Activated CD4-positive, alpha-beta T cell treated with anti-CD3 and anti-CD28 coated beads, Interleukin-10, Interleukin-2, amounts not matched to agents 100 ng/mL and 50 ng/mL, durations not matched to agents 16 hours and 8 hours (primary cell): ENCODE data around the gene ANKRD24.
"Not testable (repeated sequence)": the region's sequence is repeated elsewhere in the genome, so short reads cannot be mapped to it uniquely, and the experiment has no call there.

Experiments used
- DNase-seq: peaks from one replicate; pipeline ENCODE4 v3.0.0-alpha.2; 2020

The ANKRD24 gene

GRCh38 chr19:4182084-4182810 is at the start of gene ANKRD24, which contains the start of gene SIRT6:
ANKRD24 (plus strand) TSS chr19:4182689; CDS start chr19:4186426, 3,737 bp downstream.
SIRT6 (minus strand) TSS chr19:4182563; CDS start chr19:4182539, 24 bp downstream.
- peak; percentile 98 for DNase-seq

GRCh38 chr19:4134351-4134750 is 48.1 kb upstream of the ANKRD24 start:
- DNase-seq = no peak

GRCh38 chr19:4135386-4135785 is 47.1 kb upstream of the ANKRD24 start:
- not testable (repeated sequence) for DNase-seq

- DNase-seq = no peak
These were observed 45.8 kb upstream of the ANKRD24 start for GRCh38 chr19:4136680-4137088.

GRCh38 chr19:4138445-4138844 is 44.0 kb upstream of the ANKRD24 start:
- no peak for DNase-seq

DNA sequence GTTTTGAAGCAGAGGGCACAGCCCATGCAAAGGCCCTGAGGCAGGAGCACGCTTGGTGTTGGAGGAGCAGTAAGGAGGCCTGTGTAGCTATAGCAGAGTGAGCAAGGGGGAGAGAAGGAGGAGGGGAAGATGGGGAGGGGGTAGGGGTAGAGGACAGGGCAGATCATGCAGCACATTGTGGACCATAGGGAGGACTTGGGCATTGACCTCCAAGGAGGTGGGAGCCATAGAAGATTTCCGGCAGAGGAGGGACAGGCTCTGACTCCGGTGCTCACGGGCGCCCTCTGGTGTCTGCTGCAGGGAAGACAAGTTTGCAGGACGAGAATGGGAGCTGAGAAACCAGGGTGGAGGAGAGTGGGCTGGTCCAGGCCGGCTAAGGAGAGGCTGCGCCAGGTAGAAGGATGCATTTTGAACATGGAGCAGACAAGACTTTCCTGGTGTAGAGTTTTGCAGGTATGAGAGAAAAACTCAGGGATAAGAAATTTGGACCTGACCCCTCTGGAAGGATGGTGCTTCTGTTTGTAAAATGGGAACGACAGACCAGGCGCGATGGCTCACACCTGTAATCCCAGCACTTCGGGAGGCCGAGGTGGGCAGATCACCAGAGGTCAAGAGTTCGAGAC is 42.8 kb upstream of the ANKRD24 start:
- DNase-seq = peak; percentile 90

DNA sequence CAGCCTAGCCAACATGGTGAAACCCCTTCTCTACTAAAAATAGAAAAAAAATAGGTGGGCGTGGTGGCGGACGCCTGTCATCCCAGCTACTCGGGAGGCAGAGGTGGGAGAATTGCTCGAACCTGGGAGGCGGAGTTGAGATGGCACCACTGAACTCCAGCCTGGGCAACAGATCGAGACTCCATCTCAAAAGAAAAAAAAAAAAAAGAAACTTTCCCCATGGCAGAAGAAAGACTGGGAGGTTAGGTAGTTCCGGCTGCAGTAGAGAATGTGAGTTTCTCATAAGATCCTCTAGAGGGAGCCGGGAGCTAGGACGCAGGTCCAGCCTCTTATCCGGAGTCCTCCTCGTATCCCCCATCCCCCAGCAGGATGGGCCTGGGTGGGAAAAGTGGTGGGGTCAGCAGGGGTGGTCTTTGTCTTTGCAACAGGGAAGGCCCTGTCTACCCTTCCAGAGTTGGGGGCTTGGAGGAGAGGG is 42.2 kb upstream of the ANKRD24 start:
- peak; percentile 52 for DNase-seq

DNA sequence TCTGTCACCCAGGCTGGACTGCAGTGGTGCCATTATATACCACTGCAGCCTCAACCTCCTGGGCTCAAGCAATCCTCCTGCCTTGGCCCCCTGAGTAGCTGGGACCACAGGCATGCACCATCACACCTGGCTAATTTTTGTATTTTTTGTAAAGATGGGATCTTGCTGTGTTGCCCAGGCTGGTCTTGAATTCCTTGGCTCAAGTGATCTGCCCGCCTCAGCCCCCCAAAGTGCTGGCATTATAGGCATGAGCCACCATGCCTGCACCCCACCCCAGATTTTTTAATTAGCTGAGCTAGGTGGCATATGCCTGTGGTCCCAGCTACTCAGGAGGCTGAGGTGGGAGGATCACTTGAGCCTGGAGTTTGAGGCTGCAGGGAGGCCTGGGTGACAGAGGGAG is 39.6 kb upstream of the ANKRD24 start:
- not testable (repeated sequence) for DNase-seq

DNA sequence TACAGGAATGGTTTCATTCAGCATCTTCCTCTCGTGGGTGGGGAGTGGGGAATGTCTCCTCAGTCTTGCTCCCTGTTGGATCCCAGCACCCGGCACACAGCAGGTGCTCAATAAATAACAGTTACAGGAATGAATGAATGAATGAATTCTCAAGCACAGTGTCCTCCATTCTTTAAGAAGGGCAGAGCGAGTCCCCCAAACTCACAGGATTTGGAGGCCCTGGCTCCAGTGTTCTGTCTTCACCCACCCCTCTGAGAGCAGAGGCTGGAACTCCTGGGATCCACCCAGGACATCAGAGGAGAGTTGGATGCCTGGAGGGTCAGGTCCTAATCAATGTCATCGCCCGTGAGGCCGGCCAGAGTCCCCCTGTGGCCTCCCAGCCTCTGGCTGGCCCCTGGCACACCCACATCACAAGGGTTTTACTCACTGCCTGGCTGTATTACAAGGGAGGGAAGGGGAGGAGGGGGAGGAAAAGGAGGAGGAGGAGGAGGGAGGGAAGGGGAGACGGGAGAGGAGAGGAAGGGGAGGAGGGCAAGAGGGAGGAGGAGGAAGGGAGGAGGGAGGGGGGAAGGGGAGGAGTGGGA is 37.7 kb upstream of the ANKRD24 start:
- no peak for DNase-seq

- DNase-seq = no peak
These were observed 32.8 kb upstream of the ANKRD24 start for GRCh38 chr19:4149518-4150288.

DNA sequence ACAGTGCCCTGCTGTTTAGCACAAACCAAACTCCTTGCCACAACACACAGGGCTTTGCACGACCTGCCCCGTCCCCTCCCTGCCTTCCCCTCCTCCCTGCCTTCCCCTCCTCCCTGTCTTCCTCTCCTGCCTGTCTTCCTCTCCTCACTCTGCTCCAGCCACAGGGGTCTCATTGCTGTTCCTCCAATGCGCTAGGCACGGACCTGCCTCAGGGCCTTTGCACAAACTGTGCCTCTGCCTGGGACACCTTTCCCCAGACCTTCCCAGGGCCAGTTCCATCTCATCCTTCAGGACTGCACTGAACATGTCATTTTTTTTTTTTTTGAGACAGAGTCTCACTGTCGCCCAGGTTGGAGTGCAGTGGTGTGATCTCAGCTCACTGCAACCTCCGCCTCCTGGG is 30.9 kb upstream of the ANKRD24 start:
- DNase-seq = no peak

DNA sequence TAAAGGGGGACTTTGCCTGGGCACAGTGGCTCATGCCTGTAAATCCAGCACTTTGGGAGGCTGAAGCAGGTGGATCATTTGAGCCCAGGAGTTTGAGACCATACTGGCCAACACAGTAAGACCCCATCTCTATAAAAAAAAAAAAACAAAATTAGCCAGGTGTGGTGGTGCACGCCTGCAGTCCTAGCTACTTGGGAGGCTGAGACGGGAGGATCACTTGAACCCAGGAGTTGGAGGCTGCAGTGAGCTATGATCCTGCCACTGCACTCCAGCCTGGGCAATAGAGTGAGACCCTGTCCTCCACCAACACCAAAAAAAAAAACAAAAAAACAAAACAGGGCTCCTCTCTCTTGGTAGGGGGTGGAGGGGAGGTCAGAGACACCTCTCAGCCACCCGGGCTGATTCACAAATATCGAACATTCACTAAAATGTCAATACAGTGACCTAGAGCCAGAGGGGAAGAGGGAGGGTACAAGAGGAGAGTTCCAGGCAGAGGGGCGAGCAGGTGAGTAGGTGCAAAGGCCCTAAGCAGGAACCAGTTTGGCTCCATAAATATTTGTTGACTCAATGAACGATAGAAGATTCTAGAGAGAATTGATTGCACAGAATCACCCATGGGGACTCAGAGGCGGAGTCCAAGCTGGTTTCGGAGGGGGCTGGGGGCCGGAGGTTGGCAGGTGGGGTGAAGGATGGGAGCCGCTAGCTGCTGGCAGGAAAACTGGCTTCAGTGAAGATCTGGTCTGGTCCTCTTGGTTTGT is 30.1 kb upstream of the ANKRD24 start:
- no peak for DNase-seq

- DNase-seq = no peak
These were observed 27.7 kb upstream of the ANKRD24 start for GRCh38 chr19:4154571-4155312.

GRCh38 chr19:4157164-4157563 is 25.3 kb upstream of the ANKRD24 start:
- no peak for DNase-seq

DNA sequence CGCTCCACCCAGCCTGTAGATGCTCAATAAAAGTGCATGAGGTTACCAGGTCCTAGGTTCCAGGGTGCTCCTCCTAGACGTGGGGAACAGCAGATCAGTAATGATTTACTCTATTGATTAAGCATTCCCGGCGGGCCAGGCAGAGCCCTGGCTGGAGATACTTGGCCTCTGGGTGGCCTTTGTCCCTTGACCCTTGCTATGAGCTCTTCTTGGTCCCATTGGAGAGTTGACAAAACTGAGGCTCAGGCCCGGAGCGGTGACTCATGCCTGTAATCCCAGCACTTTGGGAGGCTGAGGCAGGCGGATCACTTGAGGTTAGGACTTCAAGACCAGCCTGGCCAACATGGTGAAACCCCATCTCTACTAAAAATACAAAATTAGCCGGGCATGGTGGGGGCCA is 24.5 kb upstream of the ANKRD24 start:
- not testable (repeated sequence) for DNase-seq

DNA sequence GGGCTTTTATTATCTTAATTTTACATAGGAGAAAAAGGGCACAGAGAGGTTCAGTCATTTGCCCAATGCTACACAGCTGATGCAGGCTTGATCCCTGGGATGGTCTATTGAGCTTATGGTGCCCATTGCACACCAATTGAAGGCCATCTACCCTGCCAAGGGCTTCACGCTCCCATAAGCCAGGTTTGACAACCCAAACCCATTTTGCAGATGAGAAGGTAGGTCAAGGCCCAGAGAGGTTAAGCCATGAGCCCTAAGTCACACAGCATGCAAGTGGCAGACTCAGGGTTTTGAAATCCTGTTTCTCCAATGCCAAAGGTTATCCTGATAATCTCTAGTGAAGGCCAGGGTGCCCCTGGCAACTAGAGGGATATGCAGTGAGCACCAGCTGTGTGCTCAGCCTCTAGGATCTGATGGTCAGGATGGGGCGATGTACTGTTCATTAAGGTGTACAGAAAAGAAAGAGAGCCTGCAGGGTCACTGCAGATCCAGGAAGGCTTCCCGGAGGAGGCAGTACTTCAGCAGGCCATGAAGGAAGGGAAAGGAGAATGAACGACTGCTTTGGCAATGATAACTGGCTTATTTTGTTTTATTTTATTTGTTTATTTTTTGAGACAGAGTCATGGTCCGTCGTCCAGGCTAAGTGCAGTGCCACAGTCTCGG is 20.9 kb upstream of the ANKRD24 start:
- DNase-seq = no peak

DNA sequence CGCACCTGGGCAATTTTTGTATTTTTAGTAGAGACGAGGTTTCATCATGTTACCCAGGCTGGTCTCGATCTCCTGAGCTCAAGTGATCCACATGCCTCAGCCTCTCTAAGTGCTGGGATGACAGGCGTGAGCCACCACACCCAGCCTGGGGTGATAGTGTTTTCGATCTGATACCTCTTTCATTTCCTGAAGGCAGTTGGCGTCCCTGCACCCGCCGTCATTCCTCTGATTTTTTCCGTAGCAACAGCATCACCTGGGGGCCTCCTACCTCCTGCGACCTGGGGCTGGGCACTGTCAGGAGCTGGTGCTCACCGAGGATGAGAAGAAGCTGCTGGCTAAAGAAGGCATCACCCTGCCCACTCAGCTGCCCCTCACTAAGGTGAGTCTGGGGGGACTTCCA is 18.2 kb upstream of the ANKRD24 start:
- no peak for DNase-seq

DNA sequence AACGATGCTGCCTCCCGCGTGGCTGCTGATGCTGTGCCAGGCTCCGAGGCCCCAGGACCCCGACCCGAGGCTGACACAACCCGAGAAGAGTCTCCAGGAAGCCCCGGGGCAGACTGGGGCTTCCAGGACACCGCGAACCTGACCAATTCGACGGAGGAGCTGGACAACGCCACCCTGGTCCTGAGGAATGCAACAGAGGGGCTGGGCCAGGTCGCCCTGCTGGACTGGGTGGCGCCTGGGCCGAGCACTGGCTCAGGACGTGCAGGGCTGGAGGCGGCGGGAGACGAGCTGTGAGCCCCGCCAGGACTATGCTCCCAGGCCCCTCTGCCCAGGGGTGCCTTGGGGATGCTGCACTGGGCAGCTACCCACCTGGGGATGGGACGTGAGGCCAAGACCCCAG is 10.8 kb upstream of the ANKRD24 start:
- DNase-seq = no peak

DNA sequence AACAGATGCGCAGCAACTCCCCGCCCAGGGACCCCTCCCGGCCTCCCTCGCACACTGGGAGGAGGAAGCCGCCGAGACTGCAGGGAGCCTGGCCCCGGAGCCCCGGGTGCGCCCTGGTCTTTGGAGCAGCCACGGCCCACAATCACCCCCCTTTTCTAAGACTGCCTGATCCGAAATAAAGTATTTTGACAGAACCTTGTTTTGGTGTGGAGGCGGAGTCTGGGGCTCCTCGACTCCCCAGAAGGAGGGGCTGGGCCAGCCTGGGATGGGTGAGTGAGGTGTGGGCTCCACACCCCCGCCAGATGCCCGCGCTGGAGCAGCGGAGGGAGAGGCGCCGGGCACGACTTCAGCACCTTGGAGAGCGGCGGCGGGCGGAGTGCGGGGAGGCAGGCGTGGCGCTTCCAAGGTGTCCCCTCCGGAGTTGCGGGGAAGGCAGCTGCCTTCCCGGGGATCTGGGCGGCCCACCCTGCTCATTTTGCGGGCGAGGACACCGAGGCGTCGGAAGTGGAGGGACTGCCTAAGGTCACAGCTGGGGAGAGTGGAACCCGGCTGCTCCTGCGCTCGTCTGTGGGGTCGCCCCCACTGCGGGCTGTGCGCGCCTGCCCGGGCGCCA is 9.5 kb upstream of the ANKRD24 start:
- peak; percentile 47 for DNase-seq

- no peak for DNase-seq
These were observed 8.8 kb upstream of the ANKRD24 start for GRCh38 chr19:4173479-4174212.
